Stimulated activated CD4-positive, alpha-beta T cell treated with anti-CD3 and anti-CD28 coated beads, Interleukin-1b, Interleukin-23, amount 100 ng/mL, for 4 hours (primary cell): ENCODE results near the gene RXRA.
A peak's percentile ranks its signal among the peaks of the same experiment; 100 is the strongest.

ENCODE experiments used
- DNase-seq, 2 donors: peaks; one replicate each; pipeline ENCODE4 v3.0.0-alpha.2; 2020; ENCODE audit warnings: low read depth in 2 of 2

The RXRA gene

DNA sequence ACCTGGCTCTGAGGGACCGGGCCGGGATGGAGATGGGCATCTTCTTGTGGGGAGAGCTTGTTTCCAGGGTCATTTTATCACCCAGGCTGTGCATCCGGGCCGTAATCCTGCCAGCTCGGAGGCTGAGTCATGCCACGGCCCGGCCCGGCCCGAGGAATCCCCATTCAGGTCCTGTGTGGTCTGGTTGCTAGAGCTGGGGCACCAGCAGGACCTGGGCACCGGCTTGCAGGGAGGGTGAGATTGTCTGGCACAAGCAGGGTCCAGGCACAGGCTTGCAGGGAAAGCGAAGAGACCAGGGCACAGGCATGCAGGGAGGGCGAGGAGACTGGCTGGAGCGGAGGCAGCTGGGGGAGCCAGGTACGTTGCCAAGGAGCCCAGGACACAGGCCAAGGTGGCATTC, 106.8 kb downstream of the RXRA start:
- no peak for DNase-seq

DNA sequence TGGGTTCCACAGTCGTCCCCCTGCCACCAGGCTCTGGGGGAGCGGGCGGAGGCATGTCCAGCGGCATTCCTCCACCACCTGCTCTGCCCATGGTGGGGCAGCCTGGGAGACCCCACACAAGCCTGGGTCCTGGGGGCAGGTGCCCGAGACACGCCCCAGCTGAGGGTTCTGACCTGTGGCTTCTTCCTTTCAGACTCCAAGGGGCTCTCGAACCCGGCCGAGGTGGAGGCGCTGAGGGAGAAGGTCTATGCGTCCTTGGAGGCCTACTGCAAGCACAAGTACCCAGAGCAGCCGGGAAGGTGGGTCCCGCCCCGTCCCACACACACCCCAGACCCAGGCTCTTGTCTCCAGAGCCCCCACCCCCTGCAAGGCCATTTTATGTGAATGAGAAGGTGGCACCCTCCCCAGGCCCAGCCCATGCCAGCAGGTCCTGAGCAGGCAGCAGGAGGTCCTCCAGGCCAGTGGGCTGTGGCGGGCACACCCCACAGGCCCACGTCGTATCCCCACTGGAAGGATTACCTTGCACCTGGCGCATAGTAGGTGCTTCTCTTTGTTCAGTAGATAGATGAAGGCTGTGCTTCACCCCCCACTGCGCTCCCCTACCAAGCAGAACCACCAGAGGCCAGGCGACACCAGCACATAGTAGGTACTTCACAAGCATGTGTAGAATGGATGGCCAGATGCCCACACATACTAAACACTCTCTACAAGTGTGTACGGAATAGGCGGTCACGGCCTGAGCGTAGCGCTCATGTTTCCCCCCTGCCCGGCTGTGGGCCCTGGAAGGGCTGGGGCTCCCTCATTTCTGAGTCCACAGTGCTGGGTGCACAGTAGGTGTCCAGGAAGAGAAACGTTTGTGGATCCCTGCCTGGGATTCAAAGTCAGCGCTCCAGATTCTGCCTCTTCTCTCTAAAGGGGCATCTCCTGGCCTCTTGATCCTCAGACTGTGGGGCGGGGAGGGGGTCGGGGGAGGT, 107.9 kb downstream of the RXRA start:
- DNase-seq, result no peak

DNA sequence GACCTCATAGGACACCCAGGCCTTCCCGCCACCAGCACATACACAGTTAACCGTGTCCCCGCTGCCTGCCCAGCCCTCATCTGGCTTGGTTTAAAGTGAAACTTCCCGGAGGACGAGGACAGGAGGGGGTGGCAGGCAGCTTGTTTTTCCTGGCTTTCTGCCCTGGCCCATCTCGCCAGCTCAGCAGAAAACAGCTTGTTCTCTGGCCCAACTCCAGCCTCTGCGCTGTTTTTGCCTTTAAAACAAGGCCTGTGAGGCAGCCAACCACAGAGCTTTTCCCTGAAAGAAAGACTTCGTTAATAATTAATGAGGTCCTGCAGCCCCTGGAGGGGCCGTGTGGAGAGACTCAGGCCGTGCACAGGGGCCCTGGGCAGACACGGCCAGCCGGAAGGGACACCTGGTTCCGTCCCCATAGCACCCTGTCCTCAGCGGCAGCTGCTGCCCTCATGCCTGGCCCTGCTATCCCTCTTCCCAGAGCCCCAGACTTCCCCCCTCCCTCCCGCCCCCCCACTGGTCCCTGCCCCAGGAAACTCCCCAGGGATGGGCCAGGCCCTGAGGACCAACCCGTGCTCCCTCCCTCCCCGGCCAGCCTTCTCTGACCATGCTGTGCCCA, 108.7 kb downstream of the RXRA start:
- DNase-seq, result no peak

DNA sequence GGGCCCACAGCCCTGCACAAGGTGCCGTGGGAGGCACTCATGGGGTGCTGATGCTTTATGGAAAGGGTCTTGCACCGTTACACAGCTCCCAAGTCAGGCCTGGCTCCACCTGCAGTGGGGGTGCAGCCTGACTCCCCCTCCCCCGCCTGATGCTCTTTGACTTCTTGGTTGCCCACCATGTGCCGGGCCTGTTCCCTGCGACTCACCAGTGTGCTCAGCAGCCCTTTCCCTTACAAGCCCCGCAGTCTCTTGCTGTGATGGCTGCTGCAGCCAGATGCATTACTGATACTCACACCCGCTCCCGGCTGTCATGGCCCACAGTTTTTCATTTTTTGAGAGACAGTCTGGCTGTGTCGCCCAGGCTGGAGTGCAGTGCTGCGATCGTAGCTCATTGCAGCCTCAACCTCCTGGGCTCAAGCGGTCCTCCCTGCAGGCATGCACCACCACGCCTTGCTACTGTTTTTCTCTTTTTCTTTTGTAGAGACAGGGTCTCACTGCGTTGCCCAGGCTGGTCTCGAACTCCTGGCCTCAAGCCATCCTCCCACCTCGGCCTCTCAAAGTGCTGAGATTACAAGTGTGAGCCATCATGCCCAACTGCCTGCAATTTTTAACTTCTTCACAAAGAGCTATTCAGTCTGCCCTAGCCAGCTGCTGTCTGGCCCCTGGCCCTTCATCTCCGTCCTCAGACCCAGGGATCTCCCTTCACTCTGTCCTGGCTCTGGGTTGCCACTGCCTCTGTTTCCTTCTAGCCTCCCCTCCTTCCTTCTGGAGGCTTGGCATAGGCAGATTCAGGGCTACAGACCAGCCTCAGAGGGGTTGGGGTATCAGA, 109.5 kb downstream of the RXRA start:
- DNase-seq, result no peak

DNA sequence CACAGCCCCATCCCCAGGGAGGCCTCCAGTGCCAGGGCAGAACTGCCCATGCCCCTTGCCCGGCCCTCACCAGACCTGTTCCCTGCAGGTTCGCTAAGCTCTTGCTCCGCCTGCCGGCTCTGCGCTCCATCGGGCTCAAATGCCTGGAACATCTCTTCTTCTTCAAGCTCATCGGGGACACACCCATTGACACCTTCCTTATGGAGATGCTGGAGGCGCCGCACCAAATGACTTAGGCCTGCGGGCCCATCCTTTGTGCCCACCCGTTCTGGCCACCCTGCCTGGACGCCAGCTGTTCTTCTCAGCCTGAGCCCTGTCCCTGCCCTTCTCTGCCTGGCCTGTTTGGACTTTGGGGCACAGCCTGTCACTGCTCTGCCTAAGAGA, 110.1 kb downstream of the RXRA start:
- no peak for DNase-seq

DNA sequence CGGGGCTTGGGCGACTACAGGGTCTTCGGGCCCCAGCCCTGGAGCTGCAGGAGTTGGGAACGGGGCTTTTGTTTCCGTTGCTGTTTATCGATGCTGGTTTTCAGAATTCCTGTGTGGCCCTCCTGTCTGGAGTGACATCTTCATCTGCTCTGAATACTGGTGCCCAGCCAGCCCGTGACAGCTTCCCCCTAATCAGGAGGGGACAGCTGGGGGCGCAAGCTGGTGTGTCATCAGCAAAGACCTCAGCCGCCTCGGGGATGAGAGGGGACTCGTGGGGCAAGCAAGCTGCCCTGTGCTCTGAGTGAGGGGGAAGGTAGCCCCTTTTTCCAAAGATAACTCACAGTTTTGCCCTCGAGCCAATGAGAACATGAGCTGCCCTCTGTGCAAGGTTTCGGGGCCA, 110.7 kb downstream of the RXRA start:
- DNase-seq, result no peak

DNA sequence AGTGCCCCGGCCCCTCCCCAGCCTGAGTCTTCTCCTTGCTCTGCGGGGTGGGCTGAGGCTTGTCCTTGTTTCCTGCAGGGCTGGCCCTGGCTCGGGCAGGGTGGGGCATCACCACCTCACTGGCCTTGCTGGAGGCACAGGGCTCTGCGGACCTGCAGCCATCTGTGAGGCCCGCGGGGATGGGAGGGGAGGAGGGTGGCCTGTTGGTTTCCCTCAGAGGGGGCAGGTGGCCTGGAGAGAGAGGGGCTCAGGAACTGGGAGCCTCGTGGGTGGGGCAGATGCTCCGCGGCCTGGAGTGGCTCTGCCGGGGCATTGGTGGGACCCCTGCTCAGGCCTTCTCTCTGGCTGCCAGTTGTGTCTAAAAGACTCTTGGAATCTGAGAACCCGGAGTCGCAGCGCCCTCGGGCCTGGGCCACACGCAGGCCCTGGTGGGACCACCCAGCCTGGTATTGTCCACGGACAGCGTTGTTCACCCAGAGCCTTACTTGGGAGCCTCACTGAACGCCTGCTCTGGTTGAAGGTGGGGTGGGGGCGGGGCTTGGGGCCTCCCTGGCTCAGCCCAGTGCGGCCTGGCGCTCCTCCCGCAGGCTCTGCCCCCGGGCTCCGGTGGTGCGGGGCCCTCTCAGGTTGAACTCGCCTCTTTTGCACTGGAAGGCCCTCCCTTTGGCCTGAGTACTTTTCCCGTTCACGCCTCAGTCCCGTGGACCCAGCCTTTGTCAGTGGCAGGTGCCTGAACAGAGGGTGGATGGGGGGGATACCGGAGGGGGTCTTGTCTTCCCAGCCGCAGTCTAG, 111.3 kb downstream of the RXRA start:
- DNase-seq, result no peak

DNA sequence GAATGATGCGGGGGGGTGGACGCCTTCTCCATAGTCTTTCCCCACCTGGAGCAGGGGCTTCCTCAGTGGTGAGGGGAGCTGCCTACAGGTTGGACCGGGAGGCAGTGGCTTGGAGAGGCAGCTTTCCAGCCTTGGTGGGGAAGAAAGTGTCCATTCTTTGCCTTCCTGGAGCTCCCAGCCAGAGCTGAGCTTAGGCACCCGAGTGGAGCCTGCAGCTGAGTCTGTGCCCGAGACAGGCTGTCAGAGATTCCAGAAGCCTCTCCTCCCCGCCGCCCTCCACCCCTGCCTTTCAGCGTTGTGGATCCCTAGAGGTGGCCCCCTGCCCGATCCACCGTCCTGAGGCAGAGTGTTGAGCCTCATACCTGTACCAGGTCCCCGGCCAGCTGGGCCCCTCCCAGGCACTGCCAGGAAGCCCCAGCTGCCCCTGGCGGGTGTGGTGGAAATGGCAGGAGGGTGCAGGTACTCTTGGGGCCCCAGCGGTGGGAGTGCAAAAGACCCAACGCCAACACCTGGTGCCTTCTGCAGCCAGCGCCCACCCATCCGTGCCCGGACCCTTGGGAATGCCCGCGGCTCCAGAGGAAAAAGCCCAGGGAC, 112.0 kb downstream of the RXRA start:
- no peak for DNase-seq

DNA sequence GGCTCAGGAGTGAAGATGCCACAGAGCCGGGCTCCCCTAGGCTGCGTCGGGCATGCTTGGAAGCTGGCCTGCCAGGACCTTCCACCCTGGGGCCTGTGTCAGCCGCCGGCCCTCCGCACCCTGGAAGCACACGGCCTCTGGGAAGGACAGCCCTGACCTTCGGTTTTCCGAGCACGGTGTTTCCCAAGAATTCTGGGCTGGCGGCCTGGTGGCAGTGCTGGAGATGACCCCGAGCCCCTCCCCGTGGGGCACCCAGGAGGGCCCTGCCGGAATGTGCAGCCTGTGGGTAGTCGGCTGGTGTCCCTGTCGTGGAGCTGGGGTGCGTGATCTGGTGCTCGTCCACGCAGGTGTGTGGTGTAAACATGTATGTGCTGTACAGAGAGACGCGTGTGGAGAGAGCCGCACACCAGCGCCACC, 113.1 kb downstream of the RXRA start:
- no peak for DNase-seq

DNA sequence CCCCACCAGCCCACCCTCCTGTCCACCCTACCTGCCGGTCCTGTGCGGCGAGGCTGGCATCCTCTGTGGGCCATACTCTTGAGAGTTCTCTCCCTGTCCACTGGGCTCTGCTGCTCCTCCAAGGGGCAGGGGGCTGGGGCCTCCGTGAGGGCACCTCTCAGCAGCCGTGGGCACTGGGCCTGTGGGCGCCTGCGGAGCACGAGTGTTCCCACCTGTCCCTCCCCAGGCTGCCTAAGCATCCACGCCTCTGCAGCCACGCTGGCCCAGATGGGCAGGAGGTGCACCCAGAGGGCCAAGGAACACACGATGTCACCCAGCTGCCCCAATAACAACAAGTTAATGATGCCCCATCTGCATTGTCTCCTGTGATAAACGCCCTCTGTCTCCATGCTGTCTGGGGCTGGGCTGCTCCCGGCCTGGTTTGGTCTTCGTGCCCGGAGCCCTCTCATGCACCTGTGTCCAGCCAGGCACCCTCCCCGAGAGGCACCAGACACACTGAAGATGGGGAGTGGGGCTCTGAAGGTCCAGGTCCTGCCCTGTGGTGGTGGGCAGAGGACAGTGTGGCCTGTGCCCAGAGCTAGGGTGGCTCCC, 114.5 kb downstream of the RXRA start:
- DNase-seq, result no peak

DNA sequence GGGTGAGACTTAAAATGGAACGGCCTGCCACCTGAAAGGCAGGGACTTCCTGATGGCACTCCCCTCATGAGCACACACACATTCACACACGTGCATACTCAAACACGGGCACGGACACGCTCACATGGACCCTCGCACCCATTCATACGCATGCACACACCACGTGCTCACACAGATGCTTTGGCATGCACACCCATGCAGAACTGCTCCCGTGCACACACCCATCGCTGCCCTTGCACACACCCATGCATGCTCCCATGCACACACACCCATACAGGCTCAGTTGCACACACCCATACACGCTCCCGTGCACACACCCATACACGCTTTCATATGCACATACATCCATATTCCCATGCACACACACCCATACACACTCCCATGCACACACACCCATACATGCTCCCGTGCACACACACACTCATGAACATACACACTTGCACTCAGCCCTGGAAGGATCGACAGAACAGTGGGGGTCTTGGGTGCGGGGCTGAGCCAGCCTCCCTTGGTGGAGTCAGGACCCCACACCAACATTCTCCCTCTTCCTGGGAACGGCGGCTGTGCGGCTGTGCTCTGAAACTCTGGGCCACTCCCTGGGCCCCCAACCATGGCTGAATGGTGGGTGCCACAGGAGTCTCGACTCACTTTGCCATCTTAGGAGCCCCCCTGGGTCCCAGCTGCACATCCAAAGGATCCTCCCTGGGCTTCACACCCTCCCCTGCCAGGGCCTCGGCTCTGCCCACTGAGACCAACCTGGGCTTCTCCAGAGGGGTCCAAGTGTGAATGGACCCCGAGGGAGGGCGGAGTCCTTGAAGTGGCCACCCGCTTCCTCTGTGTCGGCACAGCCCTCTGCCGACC, 115.2 kb downstream of the RXRA start:
- no peak for DNase-seq

DNA sequence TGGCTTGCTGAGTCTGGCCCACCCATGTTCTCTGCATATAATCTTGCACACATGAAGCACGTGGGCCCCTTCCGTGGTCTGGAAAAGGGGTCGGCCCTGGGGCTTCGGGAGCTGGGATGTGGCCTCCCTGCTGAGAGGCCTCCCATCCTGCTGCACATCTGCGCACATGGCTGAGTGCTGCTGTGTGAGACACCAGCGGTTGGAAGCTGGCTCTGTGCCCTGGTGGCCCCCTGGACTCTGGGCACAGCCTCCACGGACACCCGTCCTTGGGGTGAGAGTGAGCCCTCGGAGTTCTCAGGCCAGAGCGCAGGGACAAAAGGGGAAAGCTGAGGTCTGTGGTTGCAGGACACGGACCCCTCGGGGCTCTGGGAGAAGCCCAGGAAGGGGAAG, 115.8 kb downstream of the RXRA start:
- no peak for DNase-seq

DNA sequence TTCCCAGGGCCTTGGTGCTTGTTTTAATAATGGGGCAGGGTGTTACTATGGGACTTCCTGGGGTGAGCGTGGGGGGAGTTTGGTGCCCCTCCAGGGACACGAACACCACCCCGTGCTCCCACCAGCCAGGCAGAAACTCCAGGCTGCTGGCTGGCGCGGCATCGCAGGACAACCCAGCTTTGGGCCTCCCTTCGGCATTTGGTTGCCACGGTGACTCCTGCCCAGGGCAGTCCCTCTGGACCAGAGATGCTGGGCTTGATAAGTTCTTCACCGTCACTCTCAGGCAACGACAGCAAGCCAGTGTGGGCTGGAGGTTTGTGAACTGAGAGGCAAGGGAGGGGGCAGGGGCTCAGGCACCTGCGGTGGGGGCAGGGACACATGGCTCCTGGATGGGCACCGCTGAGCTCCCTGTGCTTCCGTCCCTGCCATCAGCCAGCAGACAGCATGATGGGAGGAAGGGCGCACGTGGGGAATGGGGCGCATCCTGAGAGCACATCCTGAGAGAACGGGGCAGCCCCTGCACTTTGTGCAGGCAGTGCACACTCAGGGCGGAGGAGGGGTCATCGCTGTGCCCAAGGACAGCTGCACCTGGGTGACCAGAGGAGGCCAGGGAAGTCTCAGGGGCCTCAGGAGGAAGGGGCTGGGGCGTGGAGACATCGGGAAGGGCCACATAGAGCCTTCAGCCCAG, 116.4 kb downstream of the RXRA start:
- no peak for DNase-seq

DNA sequence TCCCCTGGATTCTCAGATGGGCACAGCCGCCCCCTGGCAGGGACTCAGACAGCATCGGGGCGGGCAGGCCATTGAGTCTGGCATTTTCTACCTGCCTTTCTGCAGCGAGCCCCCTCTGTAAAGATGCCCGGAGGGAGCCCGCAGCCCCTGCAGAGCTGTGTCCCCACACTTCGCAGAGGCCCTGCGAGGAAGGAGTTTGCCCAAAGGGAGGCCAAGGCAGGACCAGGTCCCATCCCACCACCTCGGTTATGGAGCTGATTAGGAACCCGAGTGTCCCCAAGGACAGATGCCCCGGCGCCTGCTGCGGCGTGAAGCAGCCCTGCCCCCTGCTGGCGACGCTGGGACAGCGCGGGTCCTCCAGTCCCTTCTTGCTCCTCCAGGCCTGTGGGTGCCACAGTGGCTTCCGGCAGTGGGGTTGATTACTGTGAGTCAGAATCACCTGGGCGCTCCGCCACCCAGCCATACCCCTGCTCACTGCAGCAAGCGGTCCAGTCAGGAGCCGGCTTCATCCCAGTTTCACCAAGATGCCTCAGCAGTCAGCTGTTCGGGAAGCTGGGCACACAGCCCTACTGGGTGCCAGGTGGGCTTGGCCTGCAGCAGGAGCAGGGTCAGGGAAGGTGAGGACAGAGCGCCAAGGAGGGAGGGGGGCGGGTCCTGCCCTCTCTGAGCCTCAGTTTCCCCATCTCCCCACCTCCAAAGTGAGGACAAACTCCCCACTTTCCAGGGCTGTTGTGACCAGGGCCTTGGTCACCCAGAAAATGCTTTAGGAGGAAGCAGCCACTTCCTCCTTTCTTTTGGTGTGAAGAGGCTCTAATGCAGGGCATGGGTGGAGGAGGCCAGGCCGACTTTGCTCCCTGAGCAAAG, 117.2 kb downstream of the RXRA start:
- DNase-seq, result peak; percentile 77 to 83

DNA sequence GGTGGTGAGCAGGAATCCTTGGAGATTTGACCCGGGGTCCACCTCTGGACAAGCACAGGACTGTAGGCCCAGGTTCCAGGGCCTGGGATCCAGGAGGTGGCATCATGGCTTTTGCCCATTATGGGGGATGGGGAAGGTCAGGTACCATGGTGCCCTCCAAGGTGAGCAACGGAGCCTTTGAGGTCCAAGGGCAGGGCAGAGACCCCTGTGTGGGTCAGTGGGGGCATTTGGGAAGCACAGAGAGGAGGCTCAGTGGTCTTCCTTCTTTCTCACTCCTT, 117.7 kb downstream of the RXRA start:
- DNase-seq, result no peak

DNA sequence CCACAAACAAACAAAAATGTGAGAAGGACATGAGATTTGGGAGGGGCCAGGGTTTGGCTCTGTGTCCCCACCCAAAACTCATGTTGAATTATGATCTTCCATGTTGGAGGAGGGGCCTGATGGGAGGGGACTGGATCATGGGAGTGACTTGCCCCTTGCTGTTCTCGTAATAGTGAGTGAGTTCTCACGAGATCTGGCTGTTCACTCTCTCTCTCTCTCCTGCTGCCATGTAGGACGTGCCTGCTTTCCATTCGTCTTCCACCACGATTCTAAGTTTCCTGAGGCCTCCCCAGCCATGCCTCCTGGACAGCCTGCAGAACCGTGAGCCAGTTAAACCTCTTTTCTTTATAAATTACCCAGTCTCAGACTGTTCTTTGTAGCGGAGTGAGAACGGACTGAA, 118.7 kb downstream of the RXRA start:
- no peak for DNase-seq

DNA sequence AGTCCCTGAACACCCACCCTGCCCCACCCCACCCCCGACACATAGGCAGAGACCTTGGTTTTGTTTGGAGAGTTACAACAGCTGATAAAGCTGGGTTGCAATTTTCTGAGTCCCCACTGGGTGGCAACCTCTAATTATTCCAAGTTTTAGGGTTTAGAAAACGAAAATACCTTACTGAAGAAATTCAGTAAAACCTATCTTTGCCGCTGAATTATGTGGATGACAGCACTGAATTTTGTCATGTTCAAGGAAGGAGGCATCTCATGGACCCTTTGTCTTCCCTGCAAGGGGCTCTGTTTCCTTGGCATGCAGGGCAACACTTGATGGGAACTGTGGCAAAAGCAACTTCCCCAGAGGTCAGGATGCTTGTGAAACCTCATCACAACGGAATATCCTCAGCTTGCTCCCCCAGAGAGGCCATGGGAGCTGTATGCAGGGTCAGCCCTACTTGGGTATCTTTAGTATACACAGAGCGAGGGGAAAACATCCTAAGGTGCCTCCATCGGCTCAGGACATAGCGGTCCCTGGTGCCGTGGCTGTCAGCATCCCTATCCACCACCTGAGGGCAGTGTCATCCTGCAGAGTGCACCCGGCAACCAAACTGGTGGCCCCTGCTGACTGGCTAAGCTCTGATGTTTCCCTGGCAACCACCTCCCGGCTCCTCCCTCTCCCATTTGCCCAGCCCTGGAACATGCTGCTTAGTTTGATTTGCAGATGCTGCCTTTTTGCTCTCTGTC, 123.1 kb downstream of the RXRA start:
- DNase-seq, result peak; percentile 69 to 72
